Caco-2 (cell line): ENCODE data around the gene MFNG. TPM values are rescaled to one million over a fixed set of nuclear protein-coding genes. Genes with fewer than 3 reads are reported as not detected.

Source experiments
- BruUV-seq: library from RNA; stranded (reverse); fragments of 400-500 nt; replicated peaks from 2 replicates; lab custom pipeline; 2021; lab: Mats Ljungman, UMichigan
- CTCF ChIA-PET: fragments of 300-600 bp; sonication (Branson Sonifier 250); formaldehyde crosslinking; loops from one replicate; lab custom pipeline; 2022; ENCODE audit warnings: antibody characterized with exemption; lab: Charles Lee
- POLR2A ChIA-PET: fragments of 300-600 bp; sonication (Branson Sonifier 250); formaldehyde crosslinking; loops from one replicate; lab custom pipeline; 2022; ENCODE audit warnings: antibody characterized with exemption; lab: Charles Lee
- DNase-seq, 2 experiments: peaks; one replicate each; pipeline versions ENCODE4 v3.0.0 to v3.0.0-alpha.2; 2020 to 2022
- H3K27me3 ChIP-seq: replicated peaks from 2 replicates; pipeline ENCODE4 v1.6.0; 2011; ENCODE audit warnings: low read length; ENCODE audit not compliant: control insufficient read depth, insufficient read depth
- H3K36me3 ChIP-seq: 2 replicates; pipeline ENCODE4 v1.5.1; 2011; ENCODE audit warnings: low read length; ENCODE audit not compliant: control insufficient read depth, insufficient read depth
- H3K4me1 ChIP-seq: fragments of 250-450 bp; sonication (Bioruptor Pico); 2 replicates; pipeline ENCODE4 v1.5.1; 2020; ENCODE audit warnings: mild to moderate bottlenecking
- H3K4me3 ChIP-seq: 2 replicates; pipeline ENCODE4 v1.5.1; 2011; ENCODE audit warnings: low read depth, mild to moderate bottlenecking, control low read depth, low read length
- H3K9me3 ChIP-seq: fragments of 250-450 bp; sonication (Bioruptor Pico); 2 replicates; pipeline ENCODE4 v1.5.1; 2020; ENCODE audit warnings: mild to moderate bottlenecking, moderate library complexity
- H3K27ac Mint-ChIP-seq: one replicate; pipeline ENCODE4 v1.8.0; 2022; ENCODE audit warnings: mixed read lengths; ENCODE audit not compliant: unreplicated experiment
- H3K27me3 Mint-ChIP-seq: one replicate; pipeline ENCODE4 v1.8.0; 2022; ENCODE audit warnings: mixed read lengths; ENCODE audit not compliant: insufficient read depth, unreplicated experiment
- H3K36me3 Mint-ChIP-seq: one replicate; pipeline ENCODE4 v1.8.0; 2022; ENCODE audit warnings: mild to moderate bottlenecking, mixed read lengths; ENCODE audit not compliant: insufficient read depth, unreplicated experiment
- H3K4me1 Mint-ChIP-seq: one replicate; pipeline ENCODE4 v1.8.0; 2022; ENCODE audit warnings: low read depth, mixed read lengths; ENCODE audit not compliant: unreplicated experiment
- H3K4me3 Mint-ChIP-seq: one replicate; pipeline ENCODE4 v1.8.0; 2022; ENCODE audit warnings: mild to moderate bottlenecking, moderate library complexity, mixed read lengths; ENCODE audit not compliant: unreplicated experiment
- H3K9me3 Mint-ChIP-seq: one replicate; pipeline ENCODE4 v1.8.0; 2022; ENCODE audit warnings: mixed read lengths; ENCODE audit not compliant: unreplicated experiment
- intact Hi-C: fragments of 100-400 bp; cut with micrococcal nuclease; formaldehyde crosslinking; loops from one replicate; pipeline ENCODE4 v1.10.0; 2022; ENCODE audit not compliant: unreplicated experiment
- total RNA-seq: library from RNA; stranded (reverse); gene quantifications from 2 replicates; pipeline ENCODE4 v1.2.3, GENCODE V29; 2022
- TF ChIP-seq, protein P1 (sequence below), 2 experiments: fragments of 200-600 bp in 1 of 2; IDR thresholded peaks; 1 replicate in 1 of 2; 2 replicates in 1 of 2; pipeline versions ENCODE4 v1.5.1 to v1.8.0; 2011 to 2022; ENCODE audit warnings: antibody characterized with exemption in 1 of 2, control low read depth in 1 of 2, inconsistent platforms in 1 of 2, low read depth in 1 of 2, low read length in 1 of 2, mild to moderate bottlenecking in 1 of 2, moderate library complexity in 1 of 2; ENCODE audit not compliant: insufficient read depth in 1 of 2, severe bottlenecking in 1 of 2, unreplicated experiment in 1 of 2

MFNG gene
- total RNA-seq, 1 experiment from 2014 or later = 3.6 TPM

DNA sequence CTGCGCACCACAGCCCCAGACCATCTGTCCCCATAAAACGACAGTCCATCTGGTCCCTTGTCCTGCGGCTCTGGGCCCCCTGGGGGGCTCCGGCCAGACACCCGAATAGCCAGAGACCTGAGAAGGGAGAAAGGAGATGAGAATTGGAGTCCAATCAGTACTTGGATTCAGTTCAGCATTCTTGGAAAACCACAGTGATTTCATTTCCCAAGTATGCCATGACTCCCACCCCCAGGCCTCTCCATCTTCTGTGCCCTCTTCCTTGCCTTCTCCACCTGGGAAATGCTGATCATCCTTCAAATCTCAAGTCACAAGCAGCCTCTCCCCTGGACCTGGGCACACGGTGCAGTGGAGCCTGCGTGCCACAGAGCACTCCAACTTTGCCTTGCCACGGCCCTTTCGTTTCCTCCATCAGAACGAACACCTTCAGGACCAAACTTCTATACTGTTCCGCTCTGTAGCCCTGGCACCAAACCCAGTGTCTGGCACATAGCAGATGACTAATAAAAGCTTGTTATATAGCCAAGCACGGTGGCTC is 10.9 kb upstream of the MFNG start:
- Histone ChIP-seq H3K9me3 (no peaks in the 10 kb centered on the region), H3K4me1 (peaks cover 22% of the 10 kb centered on the region), H3K27me3 (no peaks in the 10 kb centered on the region), H3K36me3 (peaks cover 5% of the 10 kb centered on the region), H3K4me3 (no peak overlapping the region)
- intact Hi-C loops = no loop called here
- POLR2A ChIA-PET = no interaction called here
- no TSS peak for BruUV-seq
- H3K4me1 Mint-ChIP-seq = peaks cover 22% of the 10 kb centered on the region
- CTCF ChIA-PET = interaction anchor here (0.8 to 2.3 kb wide), 3 partner anchors 16 to 70 kb away, joined by 3 to 12 read pairs (median 3); no protein-coding TSS in a partner anchor
- H3K27me3 Mint-ChIP-seq = no peaks in the 10 kb centered on the region
- H3K9me3 Mint-ChIP-seq = no peaks in the 10 kb centered on the region
- H3K4me3 Mint-ChIP-seq = no peak overlapping the region
- H3K27ac Mint-ChIP-seq = peak overlapping the region; percentile 45
- DNase-seq = no peak
- peaks cover 31% of the 10 kb centered on the region for H3K36me3 Mint-ChIP-seq
- TF ChIP-seq, protein P1, sequence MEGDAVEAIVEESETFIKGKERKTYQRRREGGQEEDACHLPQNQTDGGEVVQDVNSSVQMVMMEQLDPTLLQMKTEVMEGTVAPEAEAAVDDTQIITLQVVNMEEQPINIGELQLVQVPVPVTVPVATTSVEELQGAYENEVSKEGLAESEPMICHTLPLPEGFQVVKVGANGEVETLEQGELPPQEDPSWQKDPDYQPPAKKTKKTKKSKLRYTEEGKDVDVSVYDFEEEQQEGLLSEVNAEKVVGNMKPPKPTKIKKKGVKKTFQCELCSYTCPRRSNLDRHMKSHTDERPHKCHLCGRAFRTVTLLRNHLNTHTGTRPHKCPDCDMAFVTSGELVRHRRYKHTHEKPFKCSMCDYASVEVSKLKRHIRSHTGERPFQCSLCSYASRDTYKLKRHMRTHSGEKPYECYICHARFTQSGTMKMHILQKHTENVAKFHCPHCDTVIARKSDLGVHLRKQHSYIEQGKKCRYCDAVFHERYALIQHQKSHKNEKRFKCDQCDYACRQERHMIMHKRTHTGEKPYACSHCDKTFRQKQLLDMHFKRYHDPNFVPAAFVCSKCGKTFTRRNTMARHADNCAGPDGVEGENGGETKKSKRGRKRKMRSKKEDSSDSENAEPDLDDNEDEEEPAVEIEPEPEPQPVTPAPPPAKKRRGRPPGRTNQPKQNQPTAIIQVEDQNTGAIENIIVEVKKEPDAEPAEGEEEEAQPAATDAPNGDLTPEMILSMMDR (IDR thresholded peaks at IDR 0.05; ENCODE audit: insufficient read depth in 1 of 2, low read depth in 1 of 2, low read length in 1 of 2, severe bottlenecking in 1 of 2, unreplicated experiment in 1 of 2) = no peak

DNA sequence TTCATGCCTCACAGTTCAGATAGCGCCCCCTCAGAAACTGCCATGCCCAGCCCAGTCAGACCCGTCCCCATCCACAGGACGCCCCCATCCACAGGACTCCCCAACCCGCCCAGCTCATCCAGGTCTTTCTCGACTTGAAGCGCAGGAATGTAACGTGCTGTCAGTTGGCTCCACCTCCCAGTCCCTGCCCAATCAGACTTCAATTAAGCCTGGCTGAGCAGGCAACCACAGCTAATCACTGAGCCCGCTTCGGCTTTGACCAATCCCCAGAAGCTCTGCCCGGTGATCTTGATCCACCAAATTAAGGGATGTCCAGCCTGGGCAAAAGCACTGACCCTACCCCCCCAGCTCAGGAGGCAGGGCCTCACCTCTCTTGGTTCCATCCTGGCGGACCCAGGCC is 10.5 kb upstream of the MFNG start:
- no peaks in the 10 kb centered on the region for H3K9me3 Mint-ChIP-seq
- H3K27ac Mint-ChIP-seq = peak overlapping the region; percentile 45
- peaks cover 27% of the 10 kb centered on the region for H3K36me3 Mint-ChIP-seq
- Histone ChIP-seq H3K27me3 (no peaks in the 10 kb centered on the region), H3K4me1 (peaks cover 18% of the 10 kb centered on the region), H3K36me3 (peaks cover 5% of the 10 kb centered on the region), H3K9me3 (no peaks in the 10 kb centered on the region), H3K4me3 (no peak overlapping the region)
- intact Hi-C loops = no loop called here
- no peaks in the 10 kb centered on the region for H3K27me3 Mint-ChIP-seq
- CTCF ChIA-PET = interaction anchor here (0.9 kb wide), 1 partner anchor 71 kb away, joined by 3 read pairs; no protein-coding TSS in a partner anchor
- BruUV-seq = no TSS peak
- POLR2A ChIA-PET = no interaction called here
- TF ChIP-seq, protein P1 (IDR thresholded peaks at IDR 0.05; ENCODE audit: insufficient read depth in 1 of 2, low read depth in 1 of 2, low read length in 1 of 2, severe bottlenecking in 1 of 2, unreplicated experiment in 1 of 2) = no peak
- peaks cover 18% of the 10 kb centered on the region for H3K4me1 Mint-ChIP-seq
- no peak for DNase-seq
- no peak overlapping the region for H3K4me3 Mint-ChIP-seq

DNA sequence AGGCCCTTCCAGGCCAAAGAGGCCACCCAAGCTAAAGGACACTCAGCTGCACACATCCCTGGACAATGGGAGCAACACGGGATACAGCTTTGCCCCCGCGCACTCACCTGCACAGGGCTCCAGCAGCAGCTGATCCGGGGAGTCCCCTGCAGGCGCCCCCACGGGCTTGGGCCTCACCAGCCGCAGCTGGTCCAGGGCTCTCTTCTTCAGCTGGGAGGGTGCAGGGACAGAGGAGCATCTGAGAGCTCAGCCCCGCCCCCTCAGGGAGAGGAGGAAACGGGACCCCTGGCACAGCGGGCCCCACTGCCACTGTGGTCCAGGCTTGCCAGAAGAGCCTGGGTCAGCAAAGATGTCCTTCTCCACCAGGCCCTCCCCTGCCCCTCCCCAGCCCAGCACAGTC is 7.8 kb upstream of the MFNG start:
- Histone ChIP-seq H3K36me3 (peaks cover 5% of the 10 kb centered on the region), H3K4me3 (no peak overlapping the region), H3K27me3 (no peaks in the 10 kb centered on the region), H3K9me3 (no peaks in the 10 kb centered on the region), H3K4me1 (no peaks in the 10 kb centered on the region)
- no peaks in the 10 kb centered on the region for H3K9me3 Mint-ChIP-seq
- no peaks in the 10 kb centered on the region for H3K4me1 Mint-ChIP-seq
- no peak overlapping the region for H3K27ac Mint-ChIP-seq
- no peaks in the 10 kb centered on the region for H3K27me3 Mint-ChIP-seq
- no peak for DNase-seq
- TF ChIP-seq, protein P1 (IDR thresholded peaks at IDR 0.05; ENCODE audit: insufficient read depth in 1 of 2, low read depth in 1 of 2, low read length in 1 of 2, severe bottlenecking in 1 of 2, unreplicated experiment in 1 of 2) = no peak
- ChIA-PET POLR2A (no interaction called here), CTCF (interaction anchor here (1.3 kb wide), 1 partner anchor 19 kb away, joined by 3 read pairs; no protein-coding TSS in a partner anchor)
- peaks cover 29% of the 10 kb centered on the region for H3K36me3 Mint-ChIP-seq
- BruUV-seq = no TSS peak
- H3K4me3 Mint-ChIP-seq = no peak overlapping the region
- intact Hi-C loops = no loop called here
